SK-N-SH (cell line): ENCODE data around the gene COPS4. TPM values are rescaled to one million over a fixed set of nuclear protein-coding genes. Genes with fewer than 3 reads are reported as not detected.

Experiments
- CTCF ChIA-PET: fragments of 300-600, 350-600 bp; formaldehyde crosslinking; extraction: SDS; loops from one replicate; lab custom pipeline; 2021; lab: Yijun Ruan, JAX
- POLR2A ChIA-PET: fragments of 350-600 bp; sonication (Branson Sonifier 250); formaldehyde crosslinking; extraction: SDS; loops from one replicate; lab custom pipeline; 2020; ENCODE audit warnings: antibody characterized with exemption, inconsistent platforms; lab: Yijun Ruan, JAX
- DNase-seq: peaks from one replicate; pipeline ENCODE4 v3.0.0; 2012
- H2AFZ ChIP-seq: fragments of 200-600 bp; sonication (generic); 2 replicates; pipeline ENCODE4 v1.8.1; 2016; ENCODE audit warnings: antibody characterized with exemption, mild to moderate bottlenecking, low read depth
- H3F3A ChIP-seq: fragments of 200-600 bp; sonication (generic); replicated peaks from 2 replicates; pipeline ENCODE3; 2016; ENCODE audit warnings: antibody characterized with exemption, mild to moderate bottlenecking; ENCODE audit not compliant: insufficient read depth
- H3K27ac ChIP-seq, 2 experiments: fragments of 200-500 bp in 1 of 2; fragments of 200-600 bp in 1 of 2; sonication (Bioruptor generic) in 1 of 2; sonication (generic), shearing (Covaris generic) in 1 of 2; 2 replicates each; pipeline versions ENCODE4 v1.5.1 to v1.6.1; 2014 to 2016; ENCODE audit warnings: low read depth in 2 of 2, inconsistent platforms in 1 of 2, low read length in 1 of 2, mild to moderate bottlenecking in 1 of 2, mixed read lengths in 1 of 2
- H3K27me3 ChIP-seq: fragments of 200-600 bp; sonication (generic), shearing (Covaris generic); 2 replicates; pipeline ENCODE4 v1.6.1; 2016; ENCODE audit warnings: mixed run types; ENCODE audit not compliant: insufficient read depth
- H3K36me3 ChIP-seq, 2 experiments: fragments of 200-500 bp in 1 of 2; fragments of 200-600 bp in 1 of 2; sonication (Bioruptor generic) in 1 of 2; sonication (generic) in 1 of 2; replicated peaks in 1 of 2; 2 replicates each; pipeline versions ENCODE3 to v1.5.1; 2014 to 2016; ENCODE audit warnings: low read length in 1 of 2, mild to moderate bottlenecking in 1 of 2; ENCODE audit not compliant: insufficient read depth in 2 of 2, control insufficient read depth in 1 of 2
- H3K4me1 ChIP-seq, 2 experiments: fragments of 200-500 bp in 1 of 2; fragments of 200-600 bp in 1 of 2; sonication (Bioruptor generic) in 1 of 2; sonication (generic), shearing (Covaris generic) in 1 of 2; 2 replicates each; pipeline versions ENCODE4 v1.5.1 to v1.6.1; 2014 to 2016; ENCODE audit warnings: low read depth in 1 of 2, low read length in 1 of 2, mixed run types in 1 of 2; ENCODE audit not compliant: insufficient read depth in 2 of 2, control insufficient read depth in 1 of 2
- H3K4me2 ChIP-seq: fragments of 200-600 bp; sonication (generic), shearing (Covaris generic); 2 replicates; pipeline ENCODE4 v1.6.1; 2017; ENCODE audit warnings: mixed run types
- H3K4me3 ChIP-seq, 2 experiments: fragments of 200-500 bp in 1 of 2; fragments of 200-600 bp in 1 of 2; sonication (Bioruptor generic) in 1 of 2; sonication (generic), shearing (Covaris generic) in 1 of 2; 2 replicates each; pipeline versions ENCODE4 v1.5.1 to v1.8.1; 2014 to 2016; ENCODE audit warnings: low read depth in 2 of 2, inconsistent platforms in 1 of 2, low read length in 1 of 2, mild to moderate bottlenecking in 1 of 2, mixed read lengths in 1 of 2, moderate library complexity in 1 of 2
- H3K79me2 ChIP-seq: fragments of 200-600 bp; sonication (generic); 2 replicates; pipeline ENCODE4 v1.8.1; 2017; ENCODE audit warnings: mild to moderate bottlenecking; ENCODE audit not compliant: insufficient read depth
- H3K9ac ChIP-seq: fragments of 200-600 bp; sonication (generic); 2 replicates; pipeline ENCODE4 v1.6.1; 2017; ENCODE audit warnings: mixed run types
- H3K9me2 ChIP-seq: fragments of 200-600 bp; sonication (generic); 2 replicates; pipeline ENCODE4 v1.6.1; 2017; ENCODE audit warnings: mixed run types
- H3K9me3 ChIP-seq: fragments of 200-600 bp; sonication (generic); 2 replicates; pipeline ENCODE4 v1.6.1; 2017; ENCODE audit warnings: mixed run types, mild to moderate bottlenecking, moderate library complexity
- H4K20me1 ChIP-seq: fragments of 200-600 bp; sonication (generic); 2 replicates; pipeline ENCODE4 v1.6.1; 2017; ENCODE audit warnings: mild to moderate bottlenecking, mixed run types; ENCODE audit not compliant: insufficient read depth
- CTCF ChIP-seq: fragments of 200-600 bp; sonication (generic); IDR thresholded peaks from 2 replicates; pipeline ENCODE4 v1.6.1; 2017; ENCODE audit warnings: antibody characterized with exemption, mild to moderate bottlenecking, moderate library complexity
- ELF1 ChIP-seq: IDR thresholded peaks from 2 replicates; pipeline ENCODE4 v1.4.0; 2012
- EP300 ChIP-seq, 2 experiments: IDR thresholded peaks; 2 replicates each; pipeline versions ENCODE4 v1.4.0 to v1.6.1; 2012; ENCODE audit warnings: borderline replicate concordance in 1 of 2, low read depth in 1 of 2, low read length in 1 of 2
- FOXJ3 ChIP-seq: sonication (generic); formaldehyde crosslinking; IDR thresholded peaks from 2 replicates; pipeline ENCODE4 v1.5.1; 2020; ENCODE audit warnings: mild to moderate bottlenecking, missing genetic modification reagents
- GATA2 ChIP-seq: sonication (generic); formaldehyde crosslinking; IDR thresholded peaks from 2 replicates; pipeline ENCODE4 v1.5.0; 2020; ENCODE audit warnings: mild to moderate bottlenecking, missing genetic modification reagents
- JUND ChIP-seq: IDR thresholded peaks from 2 replicates; pipeline ENCODE4 v1.4.0; 2012
- MAX ChIP-seq: IDR thresholded peaks from 2 replicates; pipeline ENCODE4 v1.4.0; 2012; ENCODE audit warnings: low read depth
- RAD21 ChIP-seq: IDR thresholded peaks from 2 replicates; pipeline ENCODE4 v1.6.1; 2012; ENCODE audit warnings: mild to moderate bottlenecking, low read length
- RFX5 ChIP-seq: IDR thresholded peaks from 2 replicates; pipeline ENCODE4 v1.6.1; 2012; ENCODE audit warnings: mild to moderate bottlenecking, improper control_type of control experiment, low read length
- RXRA ChIP-seq: IDR thresholded peaks from 2 replicates; pipeline ENCODE4 v1.4.0; 2012; ENCODE audit warnings: low read depth, mild to moderate bottlenecking, borderline replicate concordance
- TAF1 ChIP-seq: IDR thresholded peaks from 2 replicates; pipeline ENCODE4 v1.6.1; 2012; ENCODE audit warnings: low read depth, mild to moderate bottlenecking, low read length, moderate library complexity, borderline replicate concordance
- USF1 ChIP-seq: IDR thresholded peaks from 2 replicates; pipeline ENCODE4 v1.4.0; 2012; ENCODE audit warnings: low read depth, borderline replicate concordance
- WGBS: methylation state at CpG from one replicate; pipeline ENCODE4 v1.1.6; 2017; ENCODE audit warnings: low lambda C conversion rate; 5-methylcytosine and 5-hydroxymethylcytosine counted together
- polyA plus RNA-seq, 3 experiments: library from polyadenylated mRNA; depleted of rRNA; stranded (reverse); fragments of >200 nt; gene quantifications; 2 replicates each; pipeline ENCODE4 v1.2.3, GENCODE V29; 2012
- TF ChIP-seq, protein P1 (sequence below): IDR thresholded peaks from 2 replicates; pipeline ENCODE4; 2012
- TF ChIP-seq, protein P2 (sequence below): IDR thresholded peaks from 2 replicates; pipeline ENCODE4 v1.6.1; 2012; ENCODE audit warnings: mild to moderate bottlenecking, low read depth, low read length, moderate library complexity
- TF ChIP-seq, protein P3 (sequence below): fragments of 150-350 bp; IDR thresholded peaks from 2 replicates; pipeline ENCODE4 v1.6.1; 2016; ENCODE audit warnings: mild to moderate bottlenecking, low read depth, low read length
- TF ChIP-seq, protein P4 (sequence below): IDR thresholded peaks from 2 replicates; pipeline ENCODE4 v1.4.0; 2012; ENCODE audit warnings: low read depth, borderline replicate concordance

Gene COPS4
- polyA plus RNA-seq, 1 of the 3 experiments (the other 2 are of a cell fraction), result 33.9 TPM

DNA sequence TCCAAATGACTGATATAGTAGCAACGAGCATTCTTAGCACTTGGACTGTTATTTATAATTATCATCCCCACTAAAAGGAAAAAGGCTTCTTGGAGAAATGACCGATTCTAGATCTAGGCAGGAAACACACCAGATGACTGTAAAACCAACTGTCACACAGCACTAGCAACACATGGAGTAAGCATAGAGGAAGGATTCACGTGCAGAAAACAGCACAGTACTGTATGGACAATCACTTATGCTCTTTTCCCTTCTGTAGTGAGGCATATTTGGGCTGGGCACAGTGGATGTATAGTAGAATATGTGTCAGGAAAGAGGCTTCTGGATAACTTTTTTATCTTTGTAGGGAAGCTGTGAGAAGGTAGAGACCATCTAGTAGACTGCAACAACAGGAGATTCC is 6.0 kb upstream of the COPS4 start:
- POLR2A ChIA-PET, result no interaction called here
- Histone ChIP-seq H3K4me2 (no peak overlapping the region), H3K9ac (no peak overlapping the region), H3F3A (peaks cover 3% of the 10 kb centered on the region), H3K9me2 (no peaks in the 10 kb centered on the region), H2AFZ (no peak overlapping the region), H3K27me3 (no peaks in the 10 kb centered on the region), H4K20me1 (no peaks in the 10 kb centered on the region), H3K9me3 (no peaks in the 10 kb centered on the region), H3K79me2 (no peaks in the 10 kb centered on the region), H3K36me3 (no peaks in the 10 kb centered on the region), H3K27ac (no peak overlapping the region), H3K4me1 (no peaks in the 10 kb centered on the region), H3K4me3 (no peak overlapping the region)
- CTCF ChIA-PET, result no interaction called here
- 13% methylated on average over 3 of the region's 3 CpGs for WGBS
- no peak for DNase-seq
- TF ChIP-seq MAX (no peak), TAF1 (no peak), CTCF (no peak), RXRA (no peak), ELF1 (no peak), RFX5 (no peak), JUND (no peak), FOXJ3 (no peak)
- TF ChIP-seq, protein P1, sequence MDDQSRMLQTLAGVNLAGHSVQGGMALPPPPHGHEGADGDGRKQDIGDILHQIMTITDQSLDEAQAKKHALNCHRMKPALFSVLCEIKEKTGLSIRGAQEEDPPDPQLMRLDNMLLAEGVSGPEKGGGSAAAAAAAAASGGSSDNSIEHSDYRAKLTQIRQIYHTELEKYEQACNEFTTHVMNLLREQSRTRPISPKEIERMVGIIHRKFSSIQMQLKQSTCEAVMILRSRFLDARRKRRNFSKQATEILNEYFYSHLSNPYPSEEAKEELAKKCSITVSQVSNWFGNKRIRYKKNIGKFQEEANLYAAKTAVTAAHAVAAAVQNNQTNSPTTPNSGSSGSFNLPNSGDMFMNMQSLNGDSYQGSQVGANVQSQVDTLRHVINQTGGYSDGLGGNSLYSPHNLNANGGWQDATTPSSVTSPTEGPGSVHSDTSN, result no peak
- TF ChIP-seq, protein P2, sequence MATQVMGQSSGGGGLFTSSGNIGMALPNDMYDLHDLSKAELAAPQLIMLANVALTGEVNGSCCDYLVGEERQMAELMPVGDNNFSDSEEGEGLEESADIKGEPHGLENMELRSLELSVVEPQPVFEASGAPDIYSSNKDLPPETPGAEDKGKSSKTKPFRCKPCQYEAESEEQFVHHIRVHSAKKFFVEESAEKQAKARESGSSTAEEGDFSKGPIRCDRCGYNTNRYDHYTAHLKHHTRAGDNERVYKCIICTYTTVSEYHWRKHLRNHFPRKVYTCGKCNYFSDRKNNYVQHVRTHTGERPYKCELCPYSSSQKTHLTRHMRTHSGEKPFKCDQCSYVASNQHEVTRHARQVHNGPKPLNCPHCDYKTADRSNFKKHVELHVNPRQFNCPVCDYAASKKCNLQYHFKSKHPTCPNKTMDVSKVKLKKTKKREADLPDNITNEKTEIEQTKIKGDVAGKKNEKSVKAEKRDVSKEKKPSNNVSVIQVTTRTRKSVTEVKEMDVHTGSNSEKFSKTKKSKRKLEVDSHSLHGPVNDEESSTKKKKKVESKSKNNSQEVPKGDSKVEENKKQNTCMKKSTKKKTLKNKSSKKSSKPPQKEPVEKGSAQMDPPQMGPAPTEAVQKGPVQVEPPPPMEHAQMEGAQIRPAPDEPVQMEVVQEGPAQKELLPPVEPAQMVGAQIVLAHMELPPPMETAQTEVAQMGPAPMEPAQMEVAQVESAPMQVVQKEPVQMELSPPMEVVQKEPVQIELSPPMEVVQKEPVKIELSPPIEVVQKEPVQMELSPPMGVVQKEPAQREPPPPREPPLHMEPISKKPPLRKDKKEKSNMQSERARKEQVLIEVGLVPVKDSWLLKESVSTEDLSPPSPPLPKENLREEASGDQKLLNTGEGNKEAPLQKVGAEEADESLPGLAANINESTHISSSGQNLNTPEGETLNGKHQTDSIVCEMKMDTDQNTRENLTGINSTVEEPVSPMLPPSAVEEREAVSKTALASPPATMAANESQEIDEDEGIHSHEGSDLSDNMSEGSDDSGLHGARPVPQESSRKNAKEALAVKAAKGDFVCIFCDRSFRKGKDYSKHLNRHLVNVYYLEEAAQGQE, result no peak

DNA sequence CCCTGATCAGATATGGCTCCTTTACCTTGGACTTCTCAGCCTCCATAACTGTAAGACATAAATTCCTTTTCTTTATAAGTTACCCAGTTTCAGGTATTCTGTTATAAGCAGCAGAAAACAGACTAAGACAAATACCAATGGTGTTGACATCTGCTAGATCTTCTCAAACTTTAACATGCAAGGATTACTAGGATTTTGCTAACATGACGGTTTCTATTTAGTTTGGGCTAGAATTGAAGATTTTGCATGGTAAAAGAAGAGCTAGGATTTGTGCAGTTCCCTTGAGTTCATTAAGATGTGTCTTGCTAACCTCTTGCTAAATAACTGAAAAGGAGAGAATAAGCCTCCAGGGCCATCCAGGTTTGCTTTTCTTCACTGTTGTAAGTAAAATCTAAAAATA is 5.3 kb upstream of the COPS4 start:
- Histone ChIP-seq H3K4me2 (no peak overlapping the region), H3K4me3 (no peak overlapping the region), H3K27ac (no peak overlapping the region), H4K20me1 (no peaks in the 10 kb centered on the region), H2AFZ (no peak overlapping the region), H3K36me3 (no peaks in the 10 kb centered on the region), H3K9ac (no peak overlapping the region), H3F3A (peaks cover 10% of the 10 kb centered on the region), H3K4me1 (no peaks in the 10 kb centered on the region), H3K27me3 (no peaks in the 10 kb centered on the region), H3K79me2 (no peaks in the 10 kb centered on the region), H3K9me2 (no peaks in the 10 kb centered on the region), H3K9me3 (no peaks in the 10 kb centered on the region)
- TF ChIP-seq ELF1 (no peak), USF1 (no peak), FOXJ3 (no peak), EP300 (IDR thresholded peaks at IDR 0.05; ENCODE audit: borderline replicate concordance in 1 of 2, low read depth in 1 of 2, low read length in 1 of 2) (no peak), RAD21 (no peak), TAF1 (no peak), GATA2 (CRISPR knock-in tag) (no peak)
- TF ChIP-seq, protein P3, sequence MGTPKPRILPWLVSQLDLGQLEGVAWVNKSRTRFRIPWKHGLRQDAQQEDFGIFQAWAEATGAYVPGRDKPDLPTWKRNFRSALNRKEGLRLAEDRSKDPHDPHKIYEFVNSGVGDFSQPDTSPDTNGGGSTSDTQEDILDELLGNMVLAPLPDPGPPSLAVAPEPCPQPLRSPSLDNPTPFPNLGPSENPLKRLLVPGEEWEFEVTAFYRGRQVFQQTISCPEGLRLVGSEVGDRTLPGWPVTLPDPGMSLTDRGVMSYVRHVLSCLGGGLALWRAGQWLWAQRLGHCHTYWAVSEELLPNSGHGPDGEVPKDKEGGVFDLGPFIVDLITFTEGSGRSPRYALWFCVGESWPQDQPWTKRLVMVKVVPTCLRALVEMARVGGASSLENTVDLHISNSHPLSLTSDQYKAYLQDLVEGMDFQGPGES, result no peak
- TF ChIP-seq, protein P4, sequence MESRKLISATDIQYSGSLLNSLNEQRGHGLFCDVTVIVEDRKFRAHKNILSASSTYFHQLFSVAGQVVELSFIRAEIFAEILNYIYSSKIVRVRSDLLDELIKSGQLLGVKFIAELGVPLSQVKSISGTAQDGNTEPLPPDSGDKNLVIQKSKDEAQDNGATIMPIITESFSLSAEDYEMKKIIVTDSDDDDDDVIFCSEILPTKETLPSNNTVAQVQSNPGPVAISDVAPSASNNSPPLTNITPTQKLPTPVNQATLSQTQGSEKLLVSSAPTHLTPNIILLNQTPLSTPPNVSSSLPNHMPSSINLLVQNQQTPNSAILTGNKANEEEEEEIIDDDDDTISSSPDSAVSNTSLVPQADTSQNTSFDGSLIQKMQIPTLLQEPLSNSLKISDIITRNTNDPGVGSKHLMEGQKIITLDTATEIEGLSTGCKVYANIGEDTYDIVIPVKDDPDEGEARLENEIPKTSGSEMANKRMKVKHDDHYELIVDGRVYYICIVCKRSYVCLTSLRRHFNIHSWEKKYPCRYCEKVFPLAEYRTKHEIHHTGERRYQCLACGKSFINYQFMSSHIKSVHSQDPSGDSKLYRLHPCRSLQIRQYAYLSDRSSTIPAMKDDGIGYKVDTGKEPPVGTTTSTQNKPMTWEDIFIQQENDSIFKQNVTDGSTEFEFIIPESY, result no peak
- ChIA-PET POLR2A (interaction anchor here (0.8 kb wide), 1 partner anchor 129 kb away, joined by 3 read pairs; the partner anchor contains the start of gene THAP9), CTCF (no interaction called here)
- WGBS, result 68% methylated on average over 1 of the region's 1 CpG
- no peak for DNase-seq
